GM12873 (cell line): Measurements from ENCODE around the gene VWA1.

Source experiments
- TF ChIP-seq, protein P1 (sequence below): IDR thresholded peaks from 2 replicates; pipeline ENCODE4 v1.5.1; 2012; ENCODE audit warnings: low read depth, mild to moderate bottlenecking, moderate library complexity, low read length, control low read depth; ENCODE audit not compliant: insufficient read depth; ENCODE audit errors: missing control alignments

The VWA1 gene

DNA sequence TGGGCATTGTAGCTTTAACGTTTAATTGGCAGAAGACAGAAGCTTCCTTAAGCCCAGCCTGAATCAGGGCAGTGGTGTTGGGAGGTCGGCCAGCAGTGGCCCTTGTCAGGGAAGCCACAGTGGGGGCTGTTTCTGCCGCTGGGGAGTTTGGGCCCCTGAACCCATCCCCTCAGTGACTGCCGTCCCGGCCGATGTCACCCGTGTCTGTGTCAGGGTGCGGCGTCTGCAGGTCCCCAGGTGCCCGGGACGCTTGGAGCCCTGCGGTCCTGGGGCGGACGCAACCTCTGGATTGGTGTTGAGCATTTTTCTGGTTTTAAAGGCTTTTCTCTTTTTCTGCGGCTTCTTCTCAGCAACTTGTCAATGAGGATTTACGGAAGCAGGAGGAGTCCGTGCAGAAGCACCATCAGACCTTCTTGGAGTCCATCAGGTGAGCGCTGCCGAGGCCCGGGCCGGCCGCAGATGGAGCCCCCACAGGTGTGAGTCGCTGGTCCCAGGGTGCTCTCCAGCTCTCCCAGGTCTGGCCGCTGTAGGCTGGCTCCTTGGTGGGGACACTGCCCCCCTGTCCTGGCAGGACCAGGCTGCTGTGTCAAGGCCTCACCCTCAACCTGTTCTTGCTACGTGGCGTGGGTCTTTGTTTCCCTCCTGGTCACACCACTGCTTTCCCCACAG is 16.3 kb downstream of the VWA1 start:
- TF ChIP-seq, protein P1, sequence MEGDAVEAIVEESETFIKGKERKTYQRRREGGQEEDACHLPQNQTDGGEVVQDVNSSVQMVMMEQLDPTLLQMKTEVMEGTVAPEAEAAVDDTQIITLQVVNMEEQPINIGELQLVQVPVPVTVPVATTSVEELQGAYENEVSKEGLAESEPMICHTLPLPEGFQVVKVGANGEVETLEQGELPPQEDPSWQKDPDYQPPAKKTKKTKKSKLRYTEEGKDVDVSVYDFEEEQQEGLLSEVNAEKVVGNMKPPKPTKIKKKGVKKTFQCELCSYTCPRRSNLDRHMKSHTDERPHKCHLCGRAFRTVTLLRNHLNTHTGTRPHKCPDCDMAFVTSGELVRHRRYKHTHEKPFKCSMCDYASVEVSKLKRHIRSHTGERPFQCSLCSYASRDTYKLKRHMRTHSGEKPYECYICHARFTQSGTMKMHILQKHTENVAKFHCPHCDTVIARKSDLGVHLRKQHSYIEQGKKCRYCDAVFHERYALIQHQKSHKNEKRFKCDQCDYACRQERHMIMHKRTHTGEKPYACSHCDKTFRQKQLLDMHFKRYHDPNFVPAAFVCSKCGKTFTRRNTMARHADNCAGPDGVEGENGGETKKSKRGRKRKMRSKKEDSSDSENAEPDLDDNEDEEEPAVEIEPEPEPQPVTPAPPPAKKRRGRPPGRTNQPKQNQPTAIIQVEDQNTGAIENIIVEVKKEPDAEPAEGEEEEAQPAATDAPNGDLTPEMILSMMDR = no peak

DNA sequence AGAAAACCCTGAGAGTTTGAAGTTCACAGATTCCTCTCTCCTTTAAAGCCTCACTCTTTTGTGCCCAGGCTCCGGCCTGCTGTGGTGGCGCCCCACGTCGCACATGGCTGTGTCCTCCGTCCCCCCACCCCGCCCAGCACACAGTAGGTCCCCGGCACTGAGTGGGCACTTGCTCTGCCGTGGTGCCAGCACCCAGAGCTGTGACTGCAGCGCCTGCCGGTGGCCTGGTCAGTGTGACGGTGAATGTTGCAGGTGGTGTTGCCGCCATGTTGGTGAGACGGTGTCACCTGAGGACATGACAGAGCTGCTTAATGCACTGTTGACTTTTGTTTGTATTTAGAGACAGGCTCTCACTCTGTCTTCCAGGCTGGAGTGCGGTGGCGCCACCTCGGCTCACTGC is 17.4 kb downstream of the VWA1 start:
- TF ChIP-seq, protein P1 = no peak

DNA sequence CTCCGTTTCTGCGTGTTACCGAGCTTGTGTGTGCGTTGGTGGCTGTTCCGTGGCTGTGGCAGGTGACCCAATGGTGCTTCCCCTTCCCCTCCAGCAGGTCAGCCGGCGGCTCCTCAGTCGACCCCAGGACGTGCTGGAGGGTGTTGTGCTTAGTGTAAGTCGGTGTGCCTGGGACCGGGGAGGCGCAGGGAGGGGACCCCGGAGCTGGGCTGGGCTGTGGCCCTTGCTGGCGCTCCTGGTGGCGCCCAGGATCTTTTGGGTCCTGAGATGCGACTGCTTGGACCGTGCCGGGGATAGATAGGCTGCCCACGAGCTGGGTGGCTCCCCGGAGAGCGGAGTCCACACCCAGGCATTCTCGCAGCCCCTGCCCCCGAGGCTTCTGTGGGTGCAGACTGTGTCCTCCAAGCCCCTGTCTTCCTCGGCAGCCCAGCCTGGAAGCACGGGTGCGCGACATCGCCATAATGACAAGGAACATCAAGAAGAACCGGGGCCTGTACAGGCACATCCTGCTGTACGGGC is 19.9 kb downstream of the VWA1 start:
- TF ChIP-seq, protein P1 = no peak

DNA sequence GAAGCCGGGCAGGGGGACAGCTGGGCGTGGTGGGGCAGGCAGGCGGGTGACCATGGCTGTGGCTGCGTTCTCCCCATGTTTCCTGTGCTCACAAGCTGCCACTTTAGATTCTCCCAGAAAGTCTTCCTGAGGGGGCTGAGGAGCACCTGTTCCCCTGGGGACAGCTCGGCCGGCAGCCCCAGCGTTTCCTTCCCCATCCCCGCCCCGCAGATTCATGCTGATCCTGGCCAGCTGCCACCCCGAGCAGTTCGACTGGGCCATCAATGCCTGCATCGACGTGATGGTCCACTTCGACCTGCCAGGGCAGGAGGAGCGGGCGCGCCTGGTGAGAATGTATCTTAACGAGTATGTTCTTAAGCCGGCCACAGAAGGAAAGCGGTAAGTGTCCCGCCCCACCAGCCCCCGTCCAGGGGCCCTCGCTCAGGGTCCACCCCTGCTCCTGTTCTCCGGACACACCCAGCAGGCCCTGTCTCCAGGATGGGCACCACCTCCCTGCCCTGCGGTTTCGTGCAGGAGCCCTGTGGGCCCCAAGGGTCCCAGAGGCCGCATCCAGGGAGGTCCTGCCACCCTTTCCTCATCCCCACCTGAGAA is 25.1 kb downstream of the VWA1 start:
- TF ChIP-seq, protein P1 = no peak

DNA sequence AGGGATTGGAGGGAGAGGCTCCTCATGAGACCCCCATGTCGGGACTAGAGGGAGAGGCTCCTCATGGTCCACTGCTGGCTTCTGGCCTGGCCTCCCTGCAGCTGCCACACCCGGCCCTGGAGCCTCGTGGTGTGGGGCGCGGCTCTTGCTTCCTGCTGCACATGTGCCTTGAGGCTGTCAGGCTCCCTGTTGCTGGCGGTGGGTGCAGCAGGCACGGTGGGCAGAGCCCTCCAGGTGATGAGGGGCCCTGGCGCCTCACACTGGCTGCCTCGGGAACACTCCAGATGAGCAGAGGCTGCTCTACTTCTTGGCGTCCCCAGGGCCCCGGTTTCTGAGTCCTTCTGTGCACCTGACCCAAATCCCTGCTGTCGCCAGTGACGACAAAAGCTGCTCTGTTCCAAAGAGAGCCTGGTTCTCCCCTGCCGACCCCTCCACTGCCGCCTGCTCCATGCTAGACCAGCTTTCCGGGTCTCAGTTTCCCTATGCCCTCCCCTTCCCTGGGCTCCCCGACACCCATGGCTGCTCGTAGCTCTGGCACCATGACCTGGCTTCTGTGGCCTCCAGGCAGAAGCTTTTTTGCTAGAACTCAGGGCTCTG is 26.3 kb downstream of the VWA1 start:
- TF ChIP-seq, protein P1 = no peak

DNA sequence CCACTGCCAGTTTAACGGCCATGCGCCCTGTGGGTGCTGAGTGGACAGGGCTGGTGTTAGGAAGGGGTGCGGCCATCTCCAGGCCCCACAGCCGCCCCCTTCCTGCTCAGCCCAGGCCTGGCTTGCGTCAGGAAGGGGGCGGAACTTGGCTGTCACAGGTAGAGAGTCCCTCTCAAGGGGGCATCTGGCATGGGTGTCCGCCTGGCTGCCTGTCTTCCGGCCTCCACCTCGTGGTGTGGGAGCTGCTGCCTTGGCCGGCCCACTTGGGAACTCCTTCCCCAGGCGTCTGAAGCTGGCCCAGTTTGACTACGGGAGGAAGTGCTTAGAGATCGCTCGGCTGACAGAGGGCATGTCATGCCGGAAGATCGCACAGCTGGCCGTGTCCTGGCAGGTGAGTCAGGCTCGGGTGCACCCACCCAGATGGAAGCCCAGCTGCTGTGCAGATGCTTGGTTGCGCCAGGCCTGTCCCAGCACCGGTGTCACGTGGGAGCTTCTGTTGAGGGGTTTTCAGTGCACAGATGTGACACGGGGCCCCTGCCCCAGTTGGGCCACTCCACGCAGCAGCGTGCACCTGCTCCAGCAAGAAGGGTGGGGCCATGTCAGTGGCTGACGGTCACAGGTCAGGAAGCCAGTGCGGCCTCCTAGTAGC is 27.0 kb downstream of the VWA1 start:
- TF ChIP-seq, protein P1 = no peak

DNA sequence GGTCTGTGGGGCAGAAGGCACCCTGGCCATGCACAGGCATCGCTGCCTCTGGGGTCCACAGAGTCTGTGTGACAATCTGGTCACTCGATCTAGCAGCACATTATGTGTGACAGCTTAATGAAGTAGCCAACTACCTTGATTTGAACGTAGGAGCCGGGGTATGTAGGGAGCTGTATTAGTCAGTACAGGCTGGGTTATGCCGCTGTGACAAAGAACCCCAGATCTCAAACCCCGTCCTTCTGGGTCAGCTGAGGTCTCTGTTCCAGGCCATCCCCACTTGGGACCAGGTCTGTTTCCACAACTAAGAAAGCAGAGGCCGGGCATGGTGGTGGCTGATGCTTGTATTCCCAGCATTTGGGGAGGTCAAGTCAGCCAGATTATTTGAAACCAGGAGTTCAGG is 27.8 kb downstream of the VWA1 start:
- TF ChIP-seq, protein P1 = no peak
